Smooth muscle cell of the pulmonary artery (primary cell): ENCODE results near the gene OR4S1. TPM values are rescaled to one million over a fixed set of nuclear protein-coding genes. Genes with fewer than 3 reads are reported as not detected.

Source experiments
- total RNA-seq: library from RNA; depleted of rRNA; stranded (reverse); fragments of >200 nt; gene quantifications from 2 replicates; pipeline ENCODE4 v1.2.3, GENCODE V29; 2014

The OR4S1 gene, protein sequence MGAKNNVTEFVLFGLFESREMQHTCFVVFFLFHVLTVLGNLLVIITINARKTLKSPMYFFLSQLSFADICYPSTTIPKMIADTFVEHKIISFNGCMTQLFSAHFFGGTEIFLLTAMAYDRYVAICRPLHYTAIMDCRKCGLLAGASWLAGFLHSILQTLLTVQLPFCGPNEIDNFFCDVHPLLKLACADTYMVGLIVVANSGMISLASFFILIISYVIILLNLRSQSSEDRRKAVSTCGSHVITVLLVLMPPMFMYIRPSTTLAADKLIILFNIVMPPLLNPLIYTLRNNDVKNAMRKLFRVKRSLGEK
- total RNA-seq: not detected in 2 replicates

DNA sequence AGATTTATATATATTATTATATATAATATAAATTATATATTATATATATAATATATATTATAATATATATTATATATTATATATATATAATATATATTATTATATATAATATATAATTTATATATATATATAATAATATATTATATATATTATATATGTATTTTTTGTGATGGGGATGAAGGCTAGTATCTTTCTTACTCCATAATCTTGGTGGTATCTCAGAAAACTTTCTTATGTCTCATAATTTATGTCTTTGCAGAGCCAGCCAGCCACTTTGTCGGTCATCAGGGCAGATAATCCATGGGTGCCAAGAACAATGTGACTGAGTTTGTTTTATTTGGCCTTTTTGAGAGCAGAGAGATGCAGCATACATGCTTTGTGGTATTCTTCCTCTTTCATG, at the start of gene OR4S1:
Gene OR4S1, plus strand, starts transcription at position 301 of the 400 bp plus-strand sequence. Its CDS starts 0 bp downstream, at position 301.

DNA sequence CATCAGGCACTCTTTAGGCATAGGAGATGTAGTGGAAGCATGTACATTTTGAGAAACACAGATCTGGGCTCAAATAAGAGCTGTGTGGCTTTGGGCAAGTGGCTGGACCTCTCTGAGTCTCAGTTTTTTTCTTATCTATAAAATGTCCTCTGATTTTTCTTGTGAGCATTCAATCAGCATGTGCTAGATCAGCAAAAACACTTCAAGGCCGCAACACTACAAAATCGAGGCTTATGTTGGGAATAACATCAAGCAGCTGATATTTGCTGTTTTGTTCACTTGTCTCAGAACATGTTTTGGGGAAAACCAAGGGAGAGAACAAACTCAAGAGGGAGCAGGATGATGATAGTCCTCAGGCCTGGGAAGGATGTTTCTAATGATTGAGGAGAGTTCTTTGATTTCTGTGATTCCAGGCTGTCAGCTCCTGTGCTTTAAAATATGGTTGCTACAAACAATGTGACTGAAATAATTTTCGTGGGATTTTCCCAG, 42.6 kb upstream of the OR4S1 start, which contains the start of gene OR4X1:
Gene OR4X1, plus strand, starts transcription at position 439 of the 489 bp plus-strand sequence. Its CDS starts 0 bp downstream, at position 439.

DNA sequence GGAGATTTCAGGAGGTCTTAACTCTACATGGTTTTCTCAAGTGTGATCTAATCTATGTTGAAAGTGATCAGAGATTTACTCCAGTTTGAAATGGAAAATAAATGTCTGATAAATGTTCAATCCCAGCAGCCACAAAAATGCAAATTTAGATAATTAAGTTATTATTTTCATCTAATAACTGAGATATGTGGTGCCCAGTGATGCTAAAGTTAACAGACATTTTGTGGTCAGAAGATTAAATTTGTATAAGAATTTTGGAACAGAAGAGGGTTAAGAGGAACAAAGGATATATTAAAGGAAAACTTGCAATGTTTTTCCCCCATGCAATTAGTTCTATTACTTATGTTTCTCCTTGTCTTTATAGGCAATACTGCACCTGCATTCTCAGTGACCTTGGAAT, 18.6 kb downstream of the OR4S1 start, which contains the start of gene OR4C3:
Gene OR4C3, plus strand, starts transcription at position 301 of the 400 bp plus-strand sequence. CDS start 102 bp downstream, outside the sequence.

Other genes starting within 250 kb of the OR4S1 start
- not detected in 2 replicates for gene OR4B1, start 89.4 kb upstream of the OR4S1 start, total RNA-seq
- not detected in 2 replicates for gene OR4X2, start 61.1 kb upstream of the OR4S1 start, total RNA-seq
- gene OR4X1, start 42.4 kb upstream of the OR4S1 start, total RNA-seq: not detected in 2 replicates
- gene OR4C3, start 18.7 kb downstream of the OR4S1 start, total RNA-seq: not detected in 2 replicates
- gene OR4C5, start 60.2 kb downstream of the OR4S1 start, total RNA-seq: not detected in 2 replicates
- not detected in 2 replicates for gene OR4A47, start 182.6 kb downstream of the OR4S1 start, total RNA-seq